Mesenchymal stem cell (in vitro differentiated cells and primary cell): ENCODE results near the gene ZBTB16.

Experiments used
- DNase-seq: peaks from one replicate; pipeline ENCODE4 v3.0.0-alpha.2; 2013
- H2AFZ ChIP-seq: one replicate; pipeline ENCODE4 v1.6.1; 2013; ENCODE audit warnings: low read depth, mild to moderate bottlenecking, control low read depth, inconsistent platforms, low read length, moderate library complexity
- H2AK5ac ChIP-seq: 2 replicates; pipeline ENCODE4 v1.6.1; 2013; ENCODE audit warnings: low read length, moderate library complexity, mild to moderate bottlenecking, inconsistent platforms; ENCODE audit not compliant: severe bottlenecking
- H2BK120ac ChIP-seq: one replicate; pipeline ENCODE4 v1.6.1; 2013; ENCODE audit warnings: low read depth, mild to moderate bottlenecking, inconsistent platforms, low read length, moderate library complexity
- H2BK12ac ChIP-seq, 2 experiments: one replicate each; pipeline ENCODE4 v1.6.1; 2013; ENCODE audit warnings: inconsistent platforms in 2 of 2, low read length in 2 of 2, mild to moderate bottlenecking in 2 of 2, moderate library complexity in 2 of 2, control low read depth in 1 of 2
- H2BK15ac ChIP-seq: one replicate; pipeline ENCODE4 v1.6.1; 2013; ENCODE audit warnings: mild to moderate bottlenecking, low read depth, inconsistent platforms; ENCODE audit not compliant: poor library complexity, severe bottlenecking
- H2BK5ac ChIP-seq: 2 replicates; pipeline ENCODE4 v1.6.1; 2013; ENCODE audit warnings: low read depth, mild to moderate bottlenecking, low read length, control low read depth, inconsistent platforms; ENCODE audit not compliant: poor library complexity, severe bottlenecking
- H3K14ac ChIP-seq, 2 experiments: one replicate each; pipeline ENCODE4 v1.6.1; 2013; ENCODE audit warnings: inconsistent platforms in 2 of 2, low read length in 2 of 2, control low read depth in 1 of 2, mild to moderate bottlenecking in 1 of 2, moderate library complexity in 1 of 2
- H3K18ac ChIP-seq, 2 experiments: one replicate each; pipeline ENCODE4 v1.6.1; 2013; ENCODE audit warnings: inconsistent platforms in 2 of 2, low read length in 2 of 2, control low read depth in 1 of 2, low read depth in 1 of 2, mild to moderate bottlenecking in 1 of 2
- H3K23ac ChIP-seq, 2 experiments: one replicate each; pipeline ENCODE4 v1.6.1; 2013; ENCODE audit warnings: inconsistent platforms in 2 of 2, low read length in 2 of 2, mild to moderate bottlenecking in 2 of 2, moderate library complexity in 2 of 2, control low read depth in 1 of 2
- H3K27ac ChIP-seq: 2 replicates; pipeline ENCODE4 v1.5.1; 2013; ENCODE audit warnings: mild to moderate bottlenecking, moderate library complexity, low read length, control low read depth, inconsistent platforms; ENCODE audit not compliant: poor library complexity, severe bottlenecking
- H3K27me3 ChIP-seq, 2 experiments: 2 replicates each; pipeline versions ENCODE4 v1.6.1 to v1.7.0; 2013; ENCODE audit warnings: low read length in 2 of 2, mild to moderate bottlenecking in 2 of 2, moderate library complexity in 2 of 2, control low read depth in 1 of 2, inconsistent platforms in 1 of 2; ENCODE audit not compliant: control insufficient read depth in 1 of 2, insufficient read depth in 1 of 2
- H3K36me3 ChIP-seq, 2 experiments: 2 replicates each; pipeline versions ENCODE4 v1.6.1 to v1.7.0; 2013; ENCODE audit warnings: low read length in 2 of 2, control low read depth in 1 of 2, inconsistent platforms in 1 of 2, low read depth in 1 of 2, mild to moderate bottlenecking in 1 of 2; ENCODE audit not compliant: insufficient read depth in 2 of 2, control insufficient read depth in 1 of 2
- H3K4ac ChIP-seq, 2 experiments: one replicate each; pipeline ENCODE4 v1.6.1; 2013; ENCODE audit warnings: inconsistent platforms in 2 of 2, low read length in 2 of 2, mild to moderate bottlenecking in 2 of 2, moderate library complexity in 2 of 2, control low read depth in 1 of 2, low read depth in 1 of 2
- H3K4me1 ChIP-seq: 2 replicates; pipeline ENCODE4 v1.6.1; 2013; ENCODE audit warnings: low read depth, low read length, control low read depth; ENCODE audit not compliant: control insufficient read depth, insufficient read depth
- H3K4me2 ChIP-seq: 2 replicates; pipeline ENCODE4 v1.6.1; 2013; ENCODE audit warnings: low read length, mild to moderate bottlenecking, inconsistent platforms; ENCODE audit not compliant: poor library complexity, severe bottlenecking
- H3K4me3 ChIP-seq, 2 experiments: 2 replicates each; pipeline versions ENCODE4 v1.5.1 to v1.7.0; 2013; ENCODE audit warnings: low read length in 2 of 2, mild to moderate bottlenecking in 2 of 2, control low read depth in 1 of 2, low read depth in 1 of 2; ENCODE audit not compliant: insufficient read depth in 1 of 2
- H3K79me1 ChIP-seq: replicated peaks from 2 replicates; pipeline ENCODE4 v1.6.1; 2013; ENCODE audit warnings: mild to moderate bottlenecking, control low read depth, low read length, inconsistent platforms; ENCODE audit not compliant: poor library complexity, severe bottlenecking
- H3K9ac ChIP-seq: 2 replicates; pipeline ENCODE4 v1.7.0; 2013; ENCODE audit warnings: mild to moderate bottlenecking, low read length, moderate library complexity
- H3K9me3 ChIP-seq: 2 replicates; pipeline ENCODE4 v1.7.0; 2013; ENCODE audit warnings: mild to moderate bottlenecking, low read length; ENCODE audit not compliant: control insufficient read depth
- H4K8ac ChIP-seq: one replicate; pipeline ENCODE4 v1.6.1; 2013; ENCODE audit warnings: inconsistent platforms, mild to moderate bottlenecking, low read length, moderate library complexity
- H4K91ac ChIP-seq: one replicate; pipeline ENCODE4 v1.6.1; 2013; ENCODE audit warnings: mild to moderate bottlenecking, low read length, inconsistent platforms
- WGBS: methylation state at CpG from one replicate; pipeline ENCODE4 v1.1.7; 2013; ENCODE audit warnings: mixed read lengths; 5-methylcytosine and 5-hydroxymethylcytosine counted together

ZBTB16 gene

DNA sequence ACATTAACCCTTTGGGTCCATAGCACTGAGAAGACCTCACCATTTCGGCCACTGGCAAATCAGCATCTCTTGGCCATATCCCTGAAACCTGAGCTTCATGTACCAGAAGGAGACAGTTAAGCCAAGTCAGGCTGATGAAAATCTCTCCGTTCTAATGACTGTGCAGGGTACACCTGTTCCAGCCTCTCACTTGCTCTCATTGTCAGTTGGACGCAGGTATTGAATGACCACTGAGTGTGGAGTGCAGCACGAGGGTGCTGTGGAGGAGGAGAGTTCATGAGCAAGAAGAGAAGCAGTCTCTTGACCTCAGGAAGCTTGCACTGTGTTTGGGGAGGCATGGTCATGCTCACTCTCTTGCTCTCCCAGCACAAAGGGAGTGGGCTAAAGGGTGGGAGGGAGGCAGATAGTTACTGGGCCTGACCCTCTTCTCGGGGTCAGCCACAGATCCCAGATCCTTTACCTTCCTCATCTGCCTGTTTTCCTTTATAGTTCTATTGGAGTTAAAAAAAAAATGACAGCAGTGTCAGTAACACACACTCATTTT lies 65.2 kb downstream of the ZBTB16 start:
- H3K23ac ChIP-seq, result no peak overlapping the region
- no peak overlapping the region for H2BK120ac ChIP-seq
- no peaks in the 10 kb centered on the region for H3K4me1 ChIP-seq
- no peak overlapping the region for H2BK12ac ChIP-seq
- no peak overlapping the region for H3K27ac ChIP-seq
- H3K4ac ChIP-seq, result no peak overlapping the region
- no peak overlapping the region for H3K4me3 ChIP-seq
- H3K9me3 ChIP-seq, result no peaks in the 10 kb centered on the region
- H3K4me2 ChIP-seq, result no peak overlapping the region
- H3K9ac ChIP-seq, result no peak overlapping the region
- no peak overlapping the region for H2AK5ac ChIP-seq
- H4K91ac ChIP-seq, result no peak overlapping the region
- peaks cover 67 to 83% of the 10 kb centered on the region in 2 experiments for H3K27me3 ChIP-seq
- no peak overlapping the region for H3K18ac ChIP-seq
- no peaks in the 10 kb centered on the region for H3K79me1 ChIP-seq
- no peak overlapping the region for H2BK15ac ChIP-seq
- peak overlapping the region in 1 of 2 experiments; percentile 18 for H3K14ac ChIP-seq
- no peak overlapping the region for H2AFZ ChIP-seq
- H3K36me3 ChIP-seq, result no peaks in the 10 kb centered on the region
- WGBS, result 87% methylated on average over 4 of the region's 5 CpGs
- no peak for DNase-seq
- peak overlapping the region; percentile 19 for H4K8ac ChIP-seq
- H2BK5ac ChIP-seq, result no peak overlapping the region

DNA sequence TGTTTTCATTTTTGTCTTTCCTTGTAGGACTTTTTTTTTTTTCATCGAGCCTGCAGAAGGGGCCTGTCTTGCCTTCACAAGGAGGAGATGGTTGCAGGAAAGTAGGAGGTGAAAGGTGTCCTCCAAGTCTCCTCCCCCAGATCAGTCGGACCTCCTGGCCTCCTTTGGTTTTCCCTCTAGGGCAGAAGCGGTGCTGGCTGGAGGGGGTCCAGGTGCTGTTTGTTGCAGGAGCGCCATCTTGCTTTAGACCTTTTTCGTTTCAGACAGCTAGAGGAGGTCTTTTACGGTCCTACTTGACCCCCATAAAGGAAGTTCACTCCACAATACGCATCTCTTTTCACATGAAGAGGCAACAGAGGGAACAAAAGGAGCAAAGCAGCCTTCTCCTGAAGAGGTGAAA lies 66.0 kb downstream of the ZBTB16 start:
- H2BK15ac ChIP-seq, result no peak overlapping the region
- DNase-seq, result no peak
- no peak overlapping the region for H2BK12ac ChIP-seq
- no peak overlapping the region for H4K8ac ChIP-seq
- H3K4me2 ChIP-seq, result no peak overlapping the region
- no peak overlapping the region for H2AK5ac ChIP-seq
- no peak overlapping the region for H3K27ac ChIP-seq
- no peak overlapping the region for H3K23ac ChIP-seq
- no peak overlapping the region for H2BK120ac ChIP-seq
- no peaks in the 10 kb centered on the region for H3K79me1 ChIP-seq
- H3K4me1 ChIP-seq, result no peaks in the 10 kb centered on the region
- H4K91ac ChIP-seq, result no peak overlapping the region
- peaks cover 60 to 84% of the 10 kb centered on the region in 2 experiments for H3K27me3 ChIP-seq
- H2BK5ac ChIP-seq, result no peak overlapping the region
- no peak overlapping the region for H3K4me3 ChIP-seq
- H3K4ac ChIP-seq, result peak overlapping the region in 1 of 2 experiments; percentile 16
- no peaks in the 10 kb centered on the region for H3K36me3 ChIP-seq
- 91% methylated on average over 7 of the region's 7 CpGs for WGBS
- no peak overlapping the region for H2AFZ ChIP-seq
- H3K18ac ChIP-seq, result no peak overlapping the region
- H3K9ac ChIP-seq, result no peak overlapping the region
- H3K14ac ChIP-seq, result no peak overlapping the region
- no peaks in the 10 kb centered on the region for H3K9me3 ChIP-seq

DNA sequence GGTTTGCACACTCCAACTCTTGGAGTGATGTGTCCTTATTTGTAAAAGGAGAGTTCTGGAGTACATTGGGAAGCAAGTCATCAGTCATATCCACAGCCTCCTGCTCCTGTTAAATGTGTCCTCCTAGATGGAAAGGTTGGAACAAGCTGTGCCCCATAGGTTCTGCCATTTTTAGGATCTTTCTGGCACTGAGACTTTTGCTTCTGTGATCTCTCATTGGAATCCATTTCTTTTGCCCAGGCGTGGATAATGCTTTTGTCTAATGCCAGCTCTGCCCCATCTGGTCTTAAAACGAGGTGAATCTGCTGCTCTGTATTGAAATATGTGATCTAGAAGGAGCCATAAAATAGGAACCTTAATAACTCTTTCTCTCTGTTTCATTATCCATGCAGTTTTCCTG lies 66.4 kb downstream of the ZBTB16 start:
- no peak overlapping the region for H3K4me2 ChIP-seq

DNA sequence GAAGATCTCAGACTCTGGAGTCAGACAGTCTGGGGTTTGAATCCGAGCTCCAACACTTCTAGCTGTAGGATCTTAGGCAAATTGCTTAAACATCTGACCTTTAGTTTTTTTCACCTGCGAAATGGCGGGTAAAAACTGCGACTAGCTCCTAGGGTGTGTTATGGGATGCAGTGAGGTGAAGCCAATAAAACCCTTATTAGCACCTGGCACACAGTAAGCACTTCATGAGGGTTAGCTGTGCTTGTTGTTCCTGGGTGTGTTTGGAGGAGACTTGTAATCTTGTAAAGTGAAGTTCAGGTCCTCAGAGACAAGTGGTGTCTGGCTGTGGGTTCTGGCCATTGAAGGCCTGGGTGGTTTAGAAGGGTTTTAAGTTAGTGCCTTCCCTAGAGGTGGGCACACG lies 68.9 kb downstream of the ZBTB16 start:
- H3K23ac ChIP-seq, result no peak overlapping the region
- no peak overlapping the region for H3K14ac ChIP-seq
- H2AFZ ChIP-seq, result no peak overlapping the region
- 94% methylated on average over 5 of the region's 5 CpGs for WGBS
- no peak overlapping the region for H4K8ac ChIP-seq
- H3K4ac ChIP-seq, result no peak overlapping the region
- no peaks in the 10 kb centered on the region for H3K9me3 ChIP-seq
- no peaks in the 10 kb centered on the region for H3K36me3 ChIP-seq
- H3K27me3 ChIP-seq, result peaks cover 49 to 64% of the 10 kb centered on the region in 2 experiments
- DNase-seq, result no peak
- no peak overlapping the region for H3K4me2 ChIP-seq
- H2BK12ac ChIP-seq, result no peak overlapping the region
- no peak overlapping the region for H3K9ac ChIP-seq
- H4K91ac ChIP-seq, result no peak overlapping the region
- H2BK5ac ChIP-seq, result no peak overlapping the region
- H2BK120ac ChIP-seq, result no peak overlapping the region
- H3K18ac ChIP-seq, result no peak overlapping the region
- no peak overlapping the region for H2AK5ac ChIP-seq
- no peaks in the 10 kb centered on the region for H3K79me1 ChIP-seq
- no peaks in the 10 kb centered on the region for H3K4me1 ChIP-seq
- H3K27ac ChIP-seq, result no peak overlapping the region
- no peak overlapping the region for H3K4me3 ChIP-seq
- no peak overlapping the region for H2BK15ac ChIP-seq

More for the DNA sequence above, 66.4 kb downstream of the ZBTB16 start:
- Histone ChIP-seq H3K27me3 (peaks cover 56 to 83% of the 10 kb centered on the region in 2 experiments), H3K4ac (no peak overlapping the region), H2AK5ac (no peak overlapping the region), H3K9me3 (no peaks in the 10 kb centered on the region), H4K91ac (no peak overlapping the region), H3K18ac (no peak overlapping the region), H2BK12ac (no peak overlapping the region), H3K4me3 (no peak overlapping the region), H3K36me3 (no peaks in the 10 kb centered on the region), H3K4me1 (no peaks in the 10 kb centered on the region), H3K23ac (no peak overlapping the region), H4K8ac (no peak overlapping the region), H3K9ac (no peak overlapping the region), H3K79me1 (no peaks in the 10 kb centered on the region), H3K27ac (no peak overlapping the region), H2BK120ac (no peak overlapping the region), H3K14ac (no peak overlapping the region), H2BK15ac (no peak overlapping the region), H2AFZ (no peak overlapping the region), H2BK5ac (no peak overlapping the region)
- WGBS, result 83% methylated on average over 2 of the region's 2 CpGs
- DNase-seq, result no peak
